IMR-90 (cell line): Measurements from ENCODE around the gene KRT86. TPM values are rescaled to one million over a fixed set of nuclear protein-coding genes. Genes with fewer than 3 reads are reported as not detected.

Experiments
- ATAC-seq: fragments of 200-7000 bp; cut with Tn5 transposase; 2 replicates; pipeline ENCODE4 v1.9.1; 2020; ENCODE audit warnings: low read depth, mild to moderate bottlenecking, moderate library complexity
- BruUV-seq: library from RNA; stranded (reverse); fragments of 400-500 nt; replicated peaks from 2 replicates; lab custom pipeline; 2021; lab: Mats Ljungman, UMichigan
- CTCF ChIA-PET: fragments of 300-600 bp; formaldehyde crosslinking; extraction: SDS; loops from one replicate; lab custom pipeline; 2021; ENCODE audit warnings: antibody characterized with exemption; lab: Yijun Ruan, JAX
- POLR2A ChIA-PET: fragments of 300-600 bp; sonication (Branson Sonifier 250); formaldehyde crosslinking; loops from one replicate; lab custom pipeline; 2022; ENCODE audit warnings: antibody characterized with exemption; ENCODE audit not compliant: unreplicated experiment; lab: Charles Lee
- DNase-seq: peaks from one replicate; pipeline ENCODE4 v3.0.0; 2013
- H2AFZ ChIP-seq: replicated peaks from 2 replicates; pipeline ENCODE3; 2013; ENCODE audit warnings: low read length, mild to moderate bottlenecking; ENCODE audit not compliant: poor library complexity
- H2AK5ac ChIP-seq: 2 replicates; pipeline ENCODE4 v1.6.1; 2013; ENCODE audit warnings: low read depth, low read length, inconsistent platforms
- H2AK9ac ChIP-seq: replicated peaks from 2 replicates; pipeline ENCODE3; 2013; ENCODE audit warnings: mild to moderate bottlenecking, low read depth, low read length, moderate library complexity; ENCODE audit not compliant: poor library complexity
- H2BK120ac ChIP-seq: 2 replicates; pipeline ENCODE4 v1.6.1; 2013; ENCODE audit warnings: low read depth, low read length, inconsistent platforms
- H2BK15ac ChIP-seq: 3 replicates; pipeline ENCODE4 v1.6.1; 2013; ENCODE audit warnings: low read depth, low read length, inconsistent platforms
- H2BK20ac ChIP-seq: 2 replicates; pipeline ENCODE4 v1.6.1; 2013; ENCODE audit warnings: low read depth, mild to moderate bottlenecking, inconsistent platforms, low read length, moderate library complexity
- H2BK5ac ChIP-seq: 2 replicates; pipeline ENCODE4 v1.6.1; 2013; ENCODE audit warnings: mild to moderate bottlenecking, low read depth, low read length, inconsistent platforms; ENCODE audit not compliant: poor library complexity, severe bottlenecking
- H3K14ac ChIP-seq: replicated peaks from 2 replicates; pipeline ENCODE4 v1.6.1; 2013; ENCODE audit warnings: low read depth, low read length, inconsistent platforms
- H3K18ac ChIP-seq: 2 replicates; pipeline ENCODE4 v1.6.1; 2013; ENCODE audit warnings: low read depth, low read length, control low read depth
- H3K23ac ChIP-seq: 2 replicates; pipeline ENCODE4 v1.6.1; 2013; ENCODE audit warnings: low read depth, low read length, inconsistent platforms
- H3K27ac ChIP-seq: 2 replicates; pipeline ENCODE4 v1.5.1; 2013; ENCODE audit warnings: mild to moderate bottlenecking, control low read depth, low read length; ENCODE audit not compliant: insufficient read depth
- H3K27me3 ChIP-seq: 2 replicates; pipeline ENCODE4 v1.6.1; 2013; ENCODE audit warnings: low read length; ENCODE audit not compliant: control insufficient read depth, insufficient read depth
- H3K36me3 ChIP-seq: 2 replicates; pipeline ENCODE4 v1.6.1; 2013; ENCODE audit warnings: low read length, mixed read lengths; ENCODE audit not compliant: control insufficient read depth, insufficient read depth
- H3K4ac ChIP-seq: 2 replicates; pipeline ENCODE4 v1.6.1; 2013; ENCODE audit warnings: low read depth, low read length, inconsistent platforms
- H3K4me1 ChIP-seq: 2 replicates; pipeline ENCODE4 v1.6.1; 2013; ENCODE audit warnings: low read length, mixed read lengths; ENCODE audit not compliant: control insufficient read depth, insufficient read depth
- H3K4me2 ChIP-seq: 2 replicates; pipeline ENCODE4 v1.6.1; 2013; ENCODE audit warnings: low read depth, mild to moderate bottlenecking, control low read depth, low read length, moderate library complexity
- H3K4me3 ChIP-seq: 2 replicates; pipeline ENCODE4 v1.5.1; 2013; ENCODE audit warnings: low read depth, mild to moderate bottlenecking, control low read depth, low read length, moderate library complexity; ENCODE audit not compliant: insufficient read depth
- H3K56ac ChIP-seq: 2 replicates; pipeline ENCODE4 v1.6.1; 2013; ENCODE audit warnings: low read length, inconsistent platforms; ENCODE audit not compliant: insufficient read depth; ENCODE audit errors: extremely low read depth
- H3K79me1 ChIP-seq, 2 experiments: 2 replicates each; pipeline ENCODE4 v1.6.1; 2013; ENCODE audit warnings: low read length in 2 of 2, inconsistent platforms in 1 of 2, low read depth in 1 of 2
- H3K9ac ChIP-seq: 2 replicates; pipeline ENCODE4 v1.6.1; 2013; ENCODE audit warnings: low read depth, low read length, control low read depth
- H3K9me1 ChIP-seq: 2 replicates; pipeline ENCODE4 v1.6.1; 2013; ENCODE audit warnings: low read length, inconsistent platforms; ENCODE audit not compliant: insufficient read depth
- H3K9me3 ChIP-seq: 2 replicates; pipeline ENCODE4 v1.6.1; 2013; ENCODE audit warnings: low read length; ENCODE audit not compliant: control insufficient read depth, insufficient read depth
- H4K20me1 ChIP-seq: 2 replicates; pipeline ENCODE4 v1.6.1; 2013; ENCODE audit warnings: low read length, inconsistent platforms; ENCODE audit not compliant: insufficient read depth
- H4K5ac ChIP-seq: 2 replicates; pipeline ENCODE4 v1.6.1; 2013; ENCODE audit warnings: mild to moderate bottlenecking, low read depth, low read length, control low read depth
- H4K8ac ChIP-seq, 2 experiments: 2 replicates each; pipeline ENCODE4 v1.6.1; 2013; ENCODE audit warnings: low read depth in 2 of 2, low read length in 2 of 2, control low read depth in 1 of 2, inconsistent platforms in 1 of 2
- H4K91ac ChIP-seq: 2 replicates; pipeline ENCODE4 v1.6.1; 2013; ENCODE audit warnings: low read depth, low read length, inconsistent platforms; ENCODE audit not compliant: insufficient read depth
- CEBPB ChIP-seq: IDR thresholded peaks from 2 replicates; pipeline ENCODE4 v1.6.1; 2012; ENCODE audit warnings: low read depth, low read length, improper control_type of control experiment
- ELK1 ChIP-seq: fragments of 150-350 bp; IDR thresholded peaks from 2 replicates; pipeline ENCODE4 v1.6.1; 2016; ENCODE audit warnings: low read depth, mild to moderate bottlenecking, low read length, moderate library complexity, borderline replicate concordance
- FOS ChIP-seq: fragments of 150-350 bp; IDR thresholded peaks from 2 replicates; pipeline ENCODE4 v1.6.1; 2016; ENCODE audit warnings: low read depth, low read length
- MAFK ChIP-seq: IDR thresholded peaks from 2 replicates; pipeline ENCODE4 v1.6.1; 2012; ENCODE audit warnings: low read depth, low read length, improper control_type of control experiment
- MXI1 ChIP-seq: IDR thresholded peaks from 2 replicates; pipeline ENCODE4 v1.6.1; 2012; ENCODE audit warnings: low read depth, mild to moderate bottlenecking, low read length, moderate library complexity, borderline replicate concordance
- NFE2L2 ChIP-seq: fragments of 150-350 bp; IDR thresholded peaks from 2 replicates; pipeline ENCODE4 v1.6.1; 2016; ENCODE audit warnings: low read depth, mild to moderate bottlenecking, low read length
- RCOR1 ChIP-seq: IDR thresholded peaks from 2 replicates; pipeline ENCODE4 v1.6.1; 2012; ENCODE audit warnings: mild to moderate bottlenecking, low read length, improper control_type of control experiment; ENCODE audit not compliant: insufficient replicate concordance
- SMC3 ChIP-seq: fragments of 150-350 bp; IDR thresholded peaks from 2 replicates; pipeline ENCODE4 v1.6.1; 2016; ENCODE audit warnings: low read depth, mild to moderate bottlenecking, antibody characterized with exemption, low read length, moderate library complexity
- WGBS, 2 experiments: methylation state at CpG; one replicate each; pipeline versions ENCODE4 v1.1.5 to v1.1.7; 2013; ENCODE audit warnings: missing lambda C conversion rate in 2 of 2; ENCODE audit not compliant: insufficient read length in 1 of 2; ENCODE audit errors: extremely low coverage in 2 of 2; 5-methylcytosine and 5-hydroxymethylcytosine counted together
- dilution Hi-C: fragments of 300-500 bp; cut with HindIII; formaldehyde crosslinking; loops from one replicate; pipeline ENCODE4 v1.14.3; 2018; ENCODE audit warnings: low sequenced_read_pairs; ENCODE audit not compliant: unreplicated experiment
- in situ Hi-C: fragments of 300-500 bp; cut with MboI; formaldehyde crosslinking; loops from 3 replicates; pipeline ENCODE4 v1.14.3; 2019; ENCODE audit warnings: low sequenced_read_pairs, inconsistent platforms, mixed read lengths
- intact Hi-C: fragments of 100-400 bp; cut with micrococcal nuclease; formaldehyde crosslinking; loops from 2 replicates; pipeline ENCODE4 v1.10.0; 2022
- polyA plus RNA-seq, 3 experiments: library from polyadenylated mRNA; depleted of rRNA; stranded (reverse); fragments of >200 nt; gene quantifications; 2 replicates each; pipeline ENCODE4 v1.2.3, GENCODE V29; 2012; ENCODE audit warnings: low replicate concordance in 1 of 3
- total RNA-seq: library from RNA; depleted of rRNA; stranded (reverse); fragments of >200 nt; gene quantifications from 2 replicates; pipeline ENCODE4 v1.2.3, GENCODE V29; 2012

KRT86 gene
- total and polyA plus RNA-seq, 2 of the 4 experiments (the other 2 are of a cell fraction): not detected

GRCh38 chr12:52235001-52235764 lies 39.3 kb upstream of the KRT86 start:
- TF ChIP-seq MXI1 (no peak), FOS (no peak), MAFK (no peak), RCOR1 (no peak), CEBPB (no peak), SMC3 (no peak), NFE2L2 (no peak), ELK1 (no peak)
- H3K14ac ChIP-seq: peak overlapping the region; percentile 39; the same call in 1 of the 2 replicates
- intact Hi-C loops (no loop called here), in situ Hi-C loops (no loop called here), dilution Hi-C loops (no loop called here)
- H3K18ac ChIP-seq: no peak overlapping the region
- 95% methylated on average over 6 of the region's 15 CpGs; no CpG with 5 or more reads in 1 of the 2 experiments for WGBS, 2 experiments
- H3K9me3 ChIP-seq: no peaks in the 10 kb centered on the region
- no peaks in the 10 kb centered on the region for H3K36me3 ChIP-seq
- H3K4me3 ChIP-seq: no peak overlapping the region
- no peak overlapping the region for H3K9ac ChIP-seq
- H2AFZ ChIP-seq: peak overlapping the region; percentile 65
- ATAC-seq (no peak), DNase-seq (no peak)
- peak overlapping the region; percentile 57 for H2BK120ac ChIP-seq
- H2AK9ac ChIP-seq: no peak overlapping the region
- H4K91ac ChIP-seq: peak overlapping the region; percentile 60
- H2AK5ac ChIP-seq: peak overlapping the region; percentile 53; the same call in 1 of the 2 replicates
- no peak overlapping the region for H3K56ac ChIP-seq
- peak overlapping the region in 1 of 2 experiments; percentile 49; a peak in 1 of 4 replicates for H4K8ac ChIP-seq
- peaks cover 0 to 17% of the 10 kb centered on the region in 2 experiments; a peak in 2 of 4 replicates for H3K79me1 ChIP-seq
- H3K23ac ChIP-seq: no peak overlapping the region
- peak overlapping the region; percentile 70; the same call in 1 of the 2 replicates for H2BK20ac ChIP-seq
- CTCF ChIA-PET: no interaction called here
- peaks cover 15% of the 10 kb centered on the region for H3K4me1 ChIP-seq
- peak overlapping the region; percentile 58 for H3K4ac ChIP-seq
- H4K20me1 ChIP-seq: no peaks in the 10 kb centered on the region
- POLR2A ChIA-PET: no interaction called here
- H3K27ac ChIP-seq: no peak overlapping the region
- H2BK5ac ChIP-seq: no peak overlapping the region
- 0 out of 3 replicates have a peak overlapping the region, but pooled peaks have one; percentile 46 for H2BK15ac ChIP-seq
- no TSS peak for BruUV-seq
- H4K5ac ChIP-seq: no peak overlapping the region
- H3K27me3 ChIP-seq: no peaks in the 10 kb centered on the region
- H3K9me1 ChIP-seq: peaks cover 20% of the 10 kb centered on the region
- H3K4me2 ChIP-seq: no peak overlapping the region
